NCI-H526 treated with DMSO at 0.1 percent for 48 hours (cell line): ENCODE results near the gene PHEX.

Experiments used
- DNase-seq: peaks from one replicate; lab custom pipeline; 2025; lab: John Stamatoyannopoulos, UW

The PHEX gene

DNA sequence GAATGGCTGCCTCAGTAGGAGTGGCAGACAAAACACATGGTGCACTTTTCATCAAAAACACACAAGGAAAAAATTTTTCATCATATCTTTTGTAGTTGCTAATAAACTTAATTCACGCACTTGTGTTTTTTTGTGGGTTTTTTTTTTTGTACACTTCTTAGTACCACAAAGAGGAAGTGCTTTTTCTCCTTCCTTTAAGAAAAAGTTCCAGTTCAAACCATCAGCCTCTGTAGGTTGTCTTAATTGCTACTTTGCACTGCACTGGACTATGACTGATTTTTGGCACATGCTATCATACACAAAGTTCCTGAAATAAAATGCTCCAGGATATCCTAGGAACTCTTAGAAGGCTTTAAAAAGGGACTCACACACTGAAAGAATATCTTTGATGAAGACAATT, at the start of gene PHEX:
Gene PHEX, plus strand, starts transcription at position 242 of the 400 bp plus-strand sequence. CDS start 681 bp downstream, outside the sequence.
- DNase-seq: no peak

DNA sequence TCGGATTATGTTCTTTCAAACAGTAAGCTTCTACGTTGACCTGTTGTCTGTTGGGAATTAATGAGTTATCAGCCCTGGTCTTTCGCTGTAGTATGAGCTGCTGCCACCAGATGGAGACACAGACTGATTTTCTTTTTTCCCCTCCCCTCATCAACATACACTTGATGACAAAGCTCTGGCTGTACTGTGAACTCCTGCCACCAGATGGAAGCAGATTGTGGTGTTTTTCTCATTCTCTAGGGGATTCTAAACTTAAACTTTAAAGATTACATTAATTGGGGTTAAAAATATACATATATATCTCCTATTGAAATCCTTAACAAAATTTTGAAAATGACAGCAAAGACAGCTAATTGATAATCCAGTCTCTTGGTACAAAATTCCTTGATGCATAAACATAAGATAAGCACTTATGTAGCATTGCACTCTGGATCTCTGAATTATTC, 46.8 kb upstream of the PHEX start:
- DNase-seq: peak; percentile 62

DNA sequence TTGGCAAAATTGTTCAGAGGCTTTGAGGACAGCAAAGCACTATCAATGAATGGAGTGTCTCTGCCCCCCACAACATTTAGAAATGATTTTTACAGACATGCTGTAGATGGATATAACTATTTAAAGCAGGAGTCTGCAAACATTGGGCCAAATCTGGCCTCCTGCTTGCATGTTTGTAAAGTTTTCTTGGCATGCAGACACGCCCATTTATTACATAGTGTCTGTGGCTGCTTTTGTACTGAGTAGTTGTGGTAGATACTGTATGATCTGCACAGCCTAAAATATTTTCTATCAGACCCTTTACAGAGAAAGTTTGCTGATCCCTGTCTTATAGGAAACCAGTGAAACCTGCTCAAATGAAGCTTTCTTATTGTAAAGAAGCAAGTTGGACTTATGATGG, 45.5 kb upstream of the PHEX start:
- DNase-seq: no peak

DNA sequence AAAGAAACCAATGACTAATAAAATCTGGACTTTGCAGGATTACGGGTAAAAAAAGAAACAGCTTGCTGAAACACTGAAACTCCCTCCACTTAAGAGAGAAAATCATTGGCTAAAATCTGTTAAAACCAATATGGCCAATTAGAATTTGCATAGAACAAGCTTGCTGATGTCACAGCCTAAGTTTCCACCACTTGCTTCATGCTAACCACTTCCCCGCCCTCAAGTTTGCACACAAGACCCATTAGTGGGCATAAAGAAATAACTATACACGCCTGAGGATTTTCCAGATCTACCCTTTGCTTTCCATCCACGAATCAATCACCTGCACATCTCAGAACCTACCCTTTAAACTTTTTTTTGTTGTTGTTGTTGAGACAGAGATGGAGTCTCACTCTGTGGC, 42.7 kb upstream of the PHEX start:
- no peak for DNase-seq

DNA sequence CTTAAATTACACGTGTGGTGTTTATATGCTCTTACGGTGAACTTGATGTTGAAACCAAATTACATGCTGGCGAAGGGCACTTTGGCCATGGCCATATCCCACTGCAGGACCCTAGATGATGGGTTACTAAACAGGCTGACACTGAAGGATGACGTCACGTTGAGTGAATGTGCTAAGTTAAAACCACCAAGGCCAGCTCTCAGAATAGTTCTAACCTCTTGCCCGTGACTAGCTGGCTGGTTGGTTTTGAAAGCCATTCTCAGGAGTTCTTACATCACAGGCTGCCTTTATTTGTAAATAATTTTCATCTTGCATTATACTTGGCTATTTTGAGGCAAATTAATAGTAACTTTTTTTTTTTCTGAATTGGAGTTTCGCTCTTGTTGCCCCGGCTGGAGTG, 41.3 kb upstream of the PHEX start:
- no peak for DNase-seq

GRCh38 chrX:21991504-21991903, 40.6 kb upstream of the PHEX start:
- no peak for DNase-seq

DNA sequence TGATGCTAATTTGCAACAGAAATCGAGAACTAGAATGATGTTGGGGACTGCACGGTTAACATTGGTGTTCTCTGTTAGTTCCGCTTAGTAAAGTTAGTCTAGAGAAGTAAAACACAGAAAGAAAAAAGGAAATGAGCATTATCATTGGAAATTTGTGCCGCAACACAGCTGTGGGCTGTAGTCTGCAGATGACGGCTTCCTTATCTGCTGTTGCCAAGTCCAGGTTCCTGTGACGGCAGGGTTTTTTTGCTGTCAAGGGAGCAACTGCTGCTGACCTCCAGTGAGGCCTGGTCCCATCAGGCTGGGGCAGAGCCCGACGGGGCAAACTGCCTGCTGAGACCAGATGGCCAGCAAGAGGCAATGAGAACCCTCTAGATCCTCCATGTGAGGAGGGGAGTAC, 38.9 kb upstream of the PHEX start:
- no peak for DNase-seq

DNA sequence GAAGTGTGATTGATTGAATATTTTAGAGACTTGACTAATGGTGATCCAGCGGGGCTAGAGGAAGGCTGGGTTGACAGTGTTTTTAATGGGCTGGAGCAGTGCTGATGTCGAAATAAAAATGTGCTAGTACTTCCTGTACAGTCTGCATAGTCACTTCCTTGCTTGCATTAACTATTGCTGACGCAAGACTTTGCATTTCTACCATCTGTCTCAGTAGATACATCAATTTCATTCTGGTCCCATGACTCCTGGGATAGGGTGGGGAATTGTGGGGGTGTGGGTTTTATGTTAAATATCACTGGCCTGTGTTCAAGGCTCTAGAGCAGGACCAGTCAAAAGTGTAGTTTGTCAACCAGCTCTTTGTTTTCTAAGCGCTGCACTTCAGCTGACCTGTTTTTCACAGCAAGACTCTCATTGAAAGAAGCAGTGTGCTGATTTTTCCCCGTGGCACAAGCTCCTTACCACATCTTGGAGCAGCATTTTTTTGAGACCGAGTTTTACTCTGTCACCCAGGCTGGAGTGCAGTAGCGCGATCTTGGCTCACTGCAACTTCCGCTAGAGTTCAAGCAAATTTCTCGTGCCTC, 35.2 kb upstream of the PHEX start:
- DNase-seq: no peak

DNA sequence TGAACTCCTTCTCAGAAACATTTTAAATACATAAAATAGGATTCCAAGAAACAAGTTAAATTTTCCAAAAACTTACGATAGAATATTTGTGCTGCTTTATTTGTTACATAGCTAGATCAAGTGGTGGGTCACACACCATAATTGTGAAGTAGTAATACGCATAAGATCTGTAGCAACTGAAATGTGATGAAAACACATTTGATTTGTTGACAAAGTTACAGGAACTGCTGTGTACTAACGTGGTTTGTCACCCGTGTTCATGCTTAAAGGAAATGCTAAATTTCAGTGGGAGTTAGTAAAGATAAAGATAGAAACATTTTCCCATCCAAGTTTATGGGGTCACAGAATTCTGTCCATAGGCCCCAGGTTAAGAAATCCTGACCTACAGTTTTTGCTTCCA, 34.1 kb upstream of the PHEX start:
- DNase-seq: no peak

GRCh38 chrX:22004866-22005265, 27.3 kb upstream of the PHEX start:
- DNase-seq: no peak

DNA sequence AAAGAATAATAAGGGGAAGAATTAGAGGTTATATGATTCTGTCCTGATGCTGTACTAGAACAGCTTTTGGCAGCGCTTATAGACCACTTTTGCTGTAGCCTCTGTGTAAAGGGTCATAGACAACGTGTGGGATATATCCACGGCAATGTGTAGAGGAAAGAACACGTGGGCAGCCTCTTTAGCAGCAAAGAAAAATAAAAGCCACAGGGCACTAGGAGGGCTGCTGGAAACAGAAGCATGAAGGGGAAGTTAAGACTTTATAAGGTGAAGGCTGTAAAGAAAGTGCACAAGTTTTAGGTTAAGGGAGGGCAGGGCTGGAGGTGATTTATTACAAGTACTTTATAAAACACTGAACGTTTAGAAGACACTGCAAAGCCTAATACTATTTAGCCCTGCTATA, 20.1 kb upstream of the PHEX start:
- DNase-seq: no peak

DNA sequence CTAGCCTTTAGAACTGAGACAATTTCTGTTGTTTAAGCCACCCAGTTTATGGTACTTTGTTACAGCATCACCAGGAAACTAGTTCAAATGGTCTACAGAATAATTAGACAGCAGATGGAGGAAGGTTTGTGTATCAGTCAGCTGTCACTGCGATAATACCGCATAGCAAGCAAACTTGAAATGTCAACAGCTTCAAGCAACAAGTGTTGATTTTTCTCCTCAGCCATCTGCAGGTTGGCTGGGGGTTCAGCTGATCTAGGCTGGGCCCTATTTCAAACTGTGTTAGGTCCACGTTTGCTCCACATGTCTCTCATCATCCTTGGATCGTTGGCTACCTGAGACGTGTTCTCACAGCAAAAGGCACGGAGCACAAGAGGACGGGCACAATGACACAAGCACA, 19.2 kb upstream of the PHEX start:
- no peak for DNase-seq

DNA sequence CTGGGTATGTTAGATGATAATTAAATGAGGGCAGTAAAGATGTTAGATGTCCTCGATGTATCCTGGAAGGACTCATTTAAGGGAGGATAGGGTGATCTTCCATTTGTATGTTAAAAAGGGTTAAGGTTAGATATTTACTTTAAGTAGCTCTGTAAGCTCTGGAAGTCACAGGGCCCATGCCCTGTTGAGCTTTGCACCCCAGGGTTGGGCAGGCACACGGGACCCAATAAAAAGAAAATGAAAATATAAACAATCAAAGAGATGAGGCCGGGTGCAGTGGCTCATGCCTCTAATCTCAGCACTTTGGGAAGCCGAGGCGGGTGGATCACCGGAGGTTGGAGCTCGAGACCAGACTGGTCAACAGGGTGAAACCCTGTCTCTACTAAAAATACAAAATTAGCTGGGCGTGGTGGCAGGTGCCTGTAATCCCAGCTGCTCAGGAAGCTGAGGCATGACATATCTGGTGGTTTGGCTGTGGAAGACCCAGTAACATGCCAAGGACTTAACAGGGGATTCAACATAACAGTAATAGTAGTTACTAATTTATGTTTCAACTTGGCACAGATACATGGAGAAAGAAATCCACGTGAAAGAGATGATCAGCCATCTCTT, 16.9 kb upstream of the PHEX start:
- no peak for DNase-seq

DNA sequence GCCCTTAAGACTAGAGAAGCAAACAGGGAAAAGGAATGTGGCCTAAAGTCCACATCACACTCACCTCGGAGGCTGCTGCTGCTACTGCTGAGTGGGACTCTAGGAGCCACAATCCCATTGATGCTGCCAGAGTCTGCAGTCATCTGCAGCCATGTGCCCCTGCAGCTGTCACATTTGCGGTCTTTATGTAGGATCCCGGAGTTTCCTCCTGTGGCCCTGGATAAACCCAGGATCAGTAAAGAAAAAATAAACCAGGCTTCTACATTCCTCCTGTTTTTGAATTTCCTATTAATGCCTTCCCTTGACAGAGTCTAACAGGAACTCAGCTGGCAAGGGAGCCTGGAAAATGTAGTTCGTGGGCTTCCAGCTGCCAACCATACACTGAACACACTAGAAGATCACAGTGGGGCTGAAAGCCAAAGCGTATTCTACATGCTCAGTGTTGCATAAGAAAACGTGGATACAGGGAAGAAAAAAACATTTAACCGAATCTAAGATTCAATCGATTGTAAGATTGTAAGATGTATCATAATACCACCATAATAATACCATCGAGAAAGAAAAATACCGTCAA, 10.3 kb upstream of the PHEX start:
- DNase-seq: no peak

DNA sequence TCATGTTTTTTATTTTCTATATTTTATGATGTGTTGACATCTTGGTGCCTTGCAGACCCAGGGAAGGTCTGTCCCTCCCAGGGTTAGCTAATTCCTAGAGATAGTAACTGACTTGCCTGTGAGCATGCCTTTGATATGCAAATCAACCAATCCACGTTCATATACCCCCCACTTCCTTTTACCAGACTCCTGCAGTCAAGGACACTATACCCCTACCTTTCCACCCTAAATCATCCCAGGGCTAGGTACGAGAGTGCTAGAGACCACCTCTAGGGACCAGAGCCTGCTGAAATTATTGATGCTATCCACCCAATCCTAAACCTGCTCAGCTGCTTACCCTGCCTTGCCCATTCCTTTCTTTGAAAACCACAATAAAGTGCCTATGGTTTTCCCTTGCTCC, 7.5 kb upstream of the PHEX start:
- DNase-seq: no peak

- no peak for DNase-seq
Observed at GRCh38 chrX:22025751-22026150, 6.4 kb upstream of the PHEX start.

DNA sequence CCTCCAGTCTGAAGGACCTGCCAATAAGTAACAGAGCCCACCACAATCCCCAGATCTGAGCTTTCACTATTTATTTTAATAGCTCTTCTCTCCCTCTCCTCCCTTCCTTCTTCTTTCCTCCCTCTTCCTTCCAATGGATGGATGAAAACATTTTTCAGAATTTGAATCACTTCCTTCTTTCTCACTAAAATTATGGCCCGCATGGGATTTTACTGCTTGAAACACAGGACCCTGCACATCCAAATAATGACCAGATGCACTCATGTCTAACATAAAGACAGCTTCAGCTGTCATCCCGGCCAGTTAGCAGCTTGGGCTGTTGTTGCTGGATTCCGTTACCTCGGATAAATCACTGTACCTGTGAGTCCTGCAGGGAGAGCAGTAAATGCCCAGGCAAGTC, 5.4 kb upstream of the PHEX start:
- no peak for DNase-seq

DNA sequence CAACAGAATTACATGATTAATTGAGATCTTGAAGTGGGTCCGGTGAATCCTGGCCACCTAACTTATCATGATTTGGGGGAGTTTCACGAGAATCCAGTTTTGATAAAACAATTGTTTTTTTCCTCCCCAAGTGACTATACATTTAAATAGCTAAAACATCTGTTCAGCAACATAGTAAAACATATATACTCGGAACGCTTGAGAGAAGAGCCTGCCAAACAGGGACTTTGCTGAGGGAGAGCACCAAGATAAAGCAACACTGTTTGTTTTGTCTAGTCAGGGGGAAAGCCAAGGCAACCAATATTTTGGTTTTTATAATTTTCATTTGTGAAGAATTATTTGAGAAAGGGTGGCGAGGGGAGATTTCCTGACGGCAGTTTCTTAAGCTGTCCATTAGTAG, 381 bp downstream of the PHEX start:
- DNase-seq: no peak

GRCh38 chrX:22033818-22034217, 1.7 kb downstream of the PHEX start:
- DNase-seq: no peak

DNA sequence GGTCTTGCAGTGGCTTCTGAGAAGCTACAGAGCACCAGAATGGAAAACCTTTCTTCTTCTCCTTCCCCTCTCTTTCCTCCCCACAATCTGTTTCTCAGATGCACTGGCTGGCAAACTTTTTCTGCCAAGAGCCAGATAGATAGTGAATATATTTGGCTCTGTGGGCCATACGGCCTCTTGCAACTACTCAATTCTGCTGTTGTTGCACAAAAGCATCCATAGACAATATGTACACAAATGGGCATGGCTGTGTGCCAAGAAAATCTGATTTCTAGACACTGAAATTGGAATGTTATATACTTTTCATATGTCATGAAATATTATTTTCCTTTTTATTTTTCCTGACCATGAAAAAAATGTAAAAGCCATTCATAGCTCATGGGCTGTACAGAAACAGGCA, 3.1 kb downstream of the PHEX start:
- no peak for DNase-seq

DNA sequence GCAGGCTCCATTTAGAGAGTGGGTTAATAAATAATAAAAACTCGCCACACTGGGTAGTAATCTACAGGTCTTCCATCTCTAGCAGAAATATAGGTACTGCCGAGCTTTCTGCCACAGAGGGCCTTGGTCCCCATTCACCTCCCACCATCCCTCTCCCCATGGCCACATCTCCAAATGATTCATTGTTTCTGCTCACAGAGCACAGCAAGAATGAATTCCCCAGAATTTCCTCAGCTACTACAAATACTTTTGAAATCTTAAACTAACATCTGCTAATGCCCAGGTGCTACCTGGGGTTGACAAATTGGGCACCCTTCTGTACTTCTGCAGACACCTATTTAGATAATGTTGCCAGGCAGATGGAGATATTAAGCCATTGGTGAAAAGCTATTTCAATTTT, 5.1 kb downstream of the PHEX start:
- no peak for DNase-seq

DNA sequence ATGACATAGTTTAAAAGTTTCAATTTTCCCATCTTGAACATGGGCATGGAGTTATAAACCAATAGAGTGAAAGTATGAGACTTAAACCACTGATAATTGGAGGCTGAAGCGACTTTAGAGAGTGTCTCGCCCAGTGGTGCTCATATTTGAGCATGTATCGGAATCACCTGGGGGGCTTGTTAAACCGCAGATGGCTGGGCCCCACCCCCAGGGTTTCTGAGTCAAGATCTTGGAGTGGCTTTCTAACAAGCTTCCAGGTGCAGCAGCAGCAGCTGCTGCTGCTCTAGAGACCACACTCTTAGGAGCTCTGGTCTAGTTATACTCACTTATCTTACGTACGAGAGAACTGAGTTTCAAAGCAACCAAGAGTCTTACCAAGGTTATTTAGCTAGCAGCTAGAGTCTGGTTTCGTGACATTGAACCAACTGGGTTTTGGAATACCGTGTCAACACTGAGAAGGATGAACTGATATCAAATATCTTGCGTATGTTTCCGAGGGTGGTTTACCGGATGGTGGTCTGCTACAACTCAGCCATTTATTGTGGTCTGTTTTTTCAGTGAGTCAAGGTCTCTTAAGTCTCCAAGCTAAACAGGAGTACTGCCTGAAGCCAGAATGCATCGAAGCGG, 5.9 kb downstream of the PHEX start:
- DNase-seq: no peak

DNA sequence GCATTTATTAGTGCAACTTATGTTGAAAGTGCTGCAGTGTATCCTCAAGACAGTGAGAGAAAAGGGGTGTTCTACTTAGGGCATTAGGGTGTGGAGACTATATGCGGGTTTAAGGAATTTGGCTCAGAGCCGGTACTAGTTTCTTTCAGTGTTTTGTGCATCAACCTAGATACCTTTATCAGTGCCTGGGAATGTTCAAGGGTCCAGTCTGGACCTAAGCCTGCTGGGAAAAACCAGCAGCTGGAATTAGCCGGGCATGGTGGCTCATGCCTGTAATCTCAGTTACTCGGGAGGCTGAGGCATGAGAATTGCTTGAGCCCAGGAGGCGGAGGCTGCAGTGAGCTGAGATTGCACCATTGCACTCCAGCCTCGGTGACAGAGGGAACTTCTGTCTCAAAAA, 7.4 kb downstream of the PHEX start:
- no peak for DNase-seq

DNA sequence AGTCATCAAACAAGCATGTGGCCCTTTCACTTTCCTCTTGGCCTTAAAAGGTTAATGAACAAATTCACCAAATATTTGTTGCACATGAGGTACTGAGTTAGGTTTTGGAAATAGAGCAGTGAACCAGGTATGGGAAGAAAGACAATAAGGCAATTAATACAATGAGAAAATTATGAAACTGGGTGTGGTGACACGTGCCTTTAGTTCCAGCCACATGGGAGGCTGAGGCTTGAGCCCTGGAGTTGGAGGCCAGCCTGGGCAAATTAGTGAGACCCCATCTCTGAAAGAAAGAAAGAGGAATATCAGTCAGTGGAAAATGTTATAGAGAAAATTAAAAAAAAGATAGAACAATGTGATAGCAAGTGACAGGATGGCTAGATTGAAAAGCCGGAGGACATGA, 8.1 kb downstream of the PHEX start:
- DNase-seq: no peak
